Tibial nerve (tissue), 4 donors: ENCODE results near the gene SFRP5.

Experiments
- EP300 ChIP-seq, 2 donors: sonication (generic); formaldehyde crosslinking; IDR thresholded peaks; one replicate each; pipeline ENCODE4 v1.6.1; 2017; ENCODE audit warnings: antibody characterized with exemption in 2 of 2, mild to moderate bottlenecking in 1 of 2
- TF ChIP-seq, protein P1 (sequence below), 5 experiments: fragments of 200-600 bp in 3 of 5; fragments of 450-650 bp in 2 of 5; sonication (generic) in 3 of 5; IDR thresholded peaks; one replicate each; pipeline ENCODE4 v1.5.1; 2016 to 2019; ENCODE audit warnings: antibody characterized with exemption in 5 of 5, mild to moderate bottlenecking in 3 of 5, moderate library complexity in 2 of 5

GRCh38 chr10:97736403-97736901 lies 35.3 kb downstream of the SFRP5 start:
- TF ChIP-seq, protein P1, sequence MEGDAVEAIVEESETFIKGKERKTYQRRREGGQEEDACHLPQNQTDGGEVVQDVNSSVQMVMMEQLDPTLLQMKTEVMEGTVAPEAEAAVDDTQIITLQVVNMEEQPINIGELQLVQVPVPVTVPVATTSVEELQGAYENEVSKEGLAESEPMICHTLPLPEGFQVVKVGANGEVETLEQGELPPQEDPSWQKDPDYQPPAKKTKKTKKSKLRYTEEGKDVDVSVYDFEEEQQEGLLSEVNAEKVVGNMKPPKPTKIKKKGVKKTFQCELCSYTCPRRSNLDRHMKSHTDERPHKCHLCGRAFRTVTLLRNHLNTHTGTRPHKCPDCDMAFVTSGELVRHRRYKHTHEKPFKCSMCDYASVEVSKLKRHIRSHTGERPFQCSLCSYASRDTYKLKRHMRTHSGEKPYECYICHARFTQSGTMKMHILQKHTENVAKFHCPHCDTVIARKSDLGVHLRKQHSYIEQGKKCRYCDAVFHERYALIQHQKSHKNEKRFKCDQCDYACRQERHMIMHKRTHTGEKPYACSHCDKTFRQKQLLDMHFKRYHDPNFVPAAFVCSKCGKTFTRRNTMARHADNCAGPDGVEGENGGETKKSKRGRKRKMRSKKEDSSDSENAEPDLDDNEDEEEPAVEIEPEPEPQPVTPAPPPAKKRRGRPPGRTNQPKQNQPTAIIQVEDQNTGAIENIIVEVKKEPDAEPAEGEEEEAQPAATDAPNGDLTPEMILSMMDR (IDR thresholded peaks at IDR 0.05) = no peak
- TF ChIP-seq EP300 (IDR thresholded peaks at IDR 0.05) = no peak
